Transverse colon (tissue), 3 donors: ENCODE data around the gene LARP1.

Experiments used
- POLR2A ChIP-seq: fragments of 450-650 bp; IDR thresholded peaks from one replicate; pipeline ENCODE4 v1.6.1; 2016; ENCODE audit warnings: antibody characterized with exemption, mild to moderate bottlenecking, moderate library complexity
- TF ChIP-seq, protein P1 (sequence below), 5 experiments: fragments of 200-600 bp in 3 of 5; fragments of 450-650 bp in 2 of 5; sonication (generic) in 3 of 5; IDR thresholded peaks; 1 replicate in 2 of 5; 2 replicates in 3 of 5; pipeline ENCODE4 v1.5.1; 2016 to 2017; ENCODE audit warnings: antibody characterized with exemption in 5 of 5, inconsistent platforms in 3 of 5, mild to moderate bottlenecking in 2 of 5, moderate library complexity in 1 of 5

DNA sequence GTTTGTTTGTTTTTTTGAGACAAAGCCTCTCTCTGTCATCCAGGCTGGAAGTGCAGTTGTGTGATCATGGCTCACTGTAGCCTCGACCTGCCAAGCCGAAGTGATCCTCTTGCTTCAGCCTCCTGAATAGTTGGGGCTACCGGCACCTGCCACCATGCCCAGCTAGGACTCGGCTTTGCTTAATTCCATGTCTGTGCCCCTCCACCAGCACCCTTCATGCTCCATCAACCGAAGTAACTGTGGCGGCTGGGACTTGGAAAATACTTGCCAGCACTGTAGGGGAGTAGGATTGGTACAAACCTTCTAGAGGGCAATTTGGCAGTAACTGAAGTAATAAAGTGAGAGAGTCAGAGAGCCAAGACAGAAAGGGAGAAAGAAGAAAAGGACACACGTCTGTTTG, 76.3 kb downstream of the LARP1 start:
- no peak for TF ChIP-seq POLR2A
- TF ChIP-seq, protein P1, sequence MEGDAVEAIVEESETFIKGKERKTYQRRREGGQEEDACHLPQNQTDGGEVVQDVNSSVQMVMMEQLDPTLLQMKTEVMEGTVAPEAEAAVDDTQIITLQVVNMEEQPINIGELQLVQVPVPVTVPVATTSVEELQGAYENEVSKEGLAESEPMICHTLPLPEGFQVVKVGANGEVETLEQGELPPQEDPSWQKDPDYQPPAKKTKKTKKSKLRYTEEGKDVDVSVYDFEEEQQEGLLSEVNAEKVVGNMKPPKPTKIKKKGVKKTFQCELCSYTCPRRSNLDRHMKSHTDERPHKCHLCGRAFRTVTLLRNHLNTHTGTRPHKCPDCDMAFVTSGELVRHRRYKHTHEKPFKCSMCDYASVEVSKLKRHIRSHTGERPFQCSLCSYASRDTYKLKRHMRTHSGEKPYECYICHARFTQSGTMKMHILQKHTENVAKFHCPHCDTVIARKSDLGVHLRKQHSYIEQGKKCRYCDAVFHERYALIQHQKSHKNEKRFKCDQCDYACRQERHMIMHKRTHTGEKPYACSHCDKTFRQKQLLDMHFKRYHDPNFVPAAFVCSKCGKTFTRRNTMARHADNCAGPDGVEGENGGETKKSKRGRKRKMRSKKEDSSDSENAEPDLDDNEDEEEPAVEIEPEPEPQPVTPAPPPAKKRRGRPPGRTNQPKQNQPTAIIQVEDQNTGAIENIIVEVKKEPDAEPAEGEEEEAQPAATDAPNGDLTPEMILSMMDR (IDR thresholded peaks at IDR 0.05), result no peak
